IPS-NIHi7 (cell line): ENCODE data around the gene ZNF700.
"Not testable (repeated sequence)": the region's sequence is repeated elsewhere in the genome, so short reads cannot be mapped to it uniquely, and the experiment has no call there.

Experiments
- DNase-seq: peaks from one replicate; pipeline ENCODE4 v3.0.0; 2012; ENCODE audit warnings: mixed read lengths; ENCODE audit errors: extremely low spot score

ZNF700 gene

DNA sequence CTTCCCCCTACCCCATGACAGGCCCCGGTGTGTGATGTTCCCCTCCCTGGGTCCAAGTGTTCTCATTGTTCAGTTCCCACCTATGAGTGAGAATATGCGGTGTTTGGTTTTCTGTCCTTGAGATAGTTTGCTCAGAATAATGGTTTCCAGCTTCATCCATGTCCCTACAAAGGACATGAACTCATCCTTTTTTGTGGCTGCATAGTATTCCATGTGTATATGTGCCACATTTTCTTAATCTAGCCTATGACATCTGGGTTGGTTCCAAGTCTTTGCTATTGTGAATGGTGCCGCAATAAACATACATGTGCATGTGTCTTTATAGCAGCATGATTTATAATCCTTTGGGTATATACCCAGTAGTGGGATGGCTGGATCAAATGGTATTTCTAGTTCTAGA lies 13.5 kb downstream of the ZNF700 start:
- not testable (repeated sequence) for DNase-seq

DNA sequence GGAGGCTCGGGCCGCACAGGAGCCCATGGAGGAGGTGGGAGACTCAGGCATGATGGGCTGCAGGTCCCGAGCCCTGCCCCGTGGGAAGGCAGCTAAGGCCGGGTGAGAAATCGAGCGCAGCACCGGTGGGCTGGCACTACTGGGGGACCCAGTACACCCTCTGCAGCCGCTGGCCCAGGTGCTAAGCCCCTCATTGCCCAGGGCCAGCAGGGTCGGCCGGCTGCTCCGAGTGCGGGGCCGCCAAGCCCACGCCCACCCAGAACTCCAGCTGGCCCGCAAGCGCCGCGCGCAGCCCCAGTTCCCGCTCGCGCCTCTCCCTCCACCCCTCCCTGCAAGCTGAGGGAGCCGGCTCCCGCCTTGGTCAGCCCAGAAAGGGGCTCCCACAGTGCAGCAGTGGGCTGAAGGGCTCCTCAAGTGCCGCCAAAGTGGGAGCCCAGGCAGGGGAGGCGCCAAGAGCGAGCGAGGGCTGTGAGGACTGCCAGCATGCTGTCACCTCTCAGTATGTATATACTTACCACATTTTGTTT lies 16.5 kb downstream of the ZNF700 start:
- DNase-seq, result not testable (repeated sequence)

GRCh38 chr19:11942008-11942842 lies 17.3 kb downstream of the ZNF700 start:
- DNase-seq, result no peak

GRCh38 chr19:11942843-11943108 lies 17.9 kb downstream of the ZNF700 start:
- no peak for DNase-seq

DNA sequence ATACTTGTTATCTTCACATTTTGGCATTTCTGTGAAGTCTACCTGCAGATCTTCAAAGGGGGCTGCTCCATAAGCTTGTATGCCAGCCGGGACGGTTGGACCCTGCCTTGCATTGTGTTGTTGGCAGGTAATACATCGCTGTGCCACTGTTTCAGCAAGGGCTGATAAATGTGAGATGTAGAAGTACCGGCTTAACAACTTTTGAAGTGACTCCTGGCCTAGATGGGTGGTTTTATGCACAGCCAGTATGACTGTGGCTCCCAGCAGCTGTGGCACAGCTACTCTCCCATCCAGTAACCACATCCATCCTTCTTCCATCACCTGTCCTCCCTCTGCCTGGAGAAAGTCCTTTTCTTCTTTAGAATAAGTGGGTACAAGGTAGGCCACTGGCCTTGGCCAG lies 19.7 kb downstream of the ZNF700 start:
- DNase-seq, result no peak

GRCh38 chr19:11948646-11949045 lies 23.7 kb downstream of the ZNF700 start:
- DNase-seq, result no peak

GRCh38 chr19:11949201-11949600 lies 24.3 kb downstream of the ZNF700 start:
- no peak for DNase-seq

GRCh38 chr19:11949614-11950080 lies 24.7 kb downstream of the ZNF700 start:
- DNase-seq, result not testable (repeated sequence)

DNA sequence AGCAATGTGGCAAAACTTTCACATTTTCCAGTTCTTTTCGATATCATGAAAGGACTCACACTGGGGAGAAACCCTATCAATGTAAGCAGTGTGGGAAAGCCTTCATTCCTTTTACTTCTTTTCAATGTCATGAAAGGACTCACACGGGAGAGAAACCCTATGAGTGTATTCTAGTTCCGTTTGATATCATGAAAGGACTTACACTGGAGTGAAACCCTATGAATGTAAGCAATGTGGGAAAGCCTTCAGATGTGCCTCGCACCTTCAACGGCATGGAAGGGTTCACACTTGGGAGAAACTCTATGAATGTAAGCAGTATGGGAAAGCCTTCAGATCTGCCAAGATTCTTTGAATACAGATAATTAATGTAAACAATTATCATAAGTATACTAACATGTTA lies 25.4 kb downstream of the ZNF700 start:
- no peak for DNase-seq

DNA sequence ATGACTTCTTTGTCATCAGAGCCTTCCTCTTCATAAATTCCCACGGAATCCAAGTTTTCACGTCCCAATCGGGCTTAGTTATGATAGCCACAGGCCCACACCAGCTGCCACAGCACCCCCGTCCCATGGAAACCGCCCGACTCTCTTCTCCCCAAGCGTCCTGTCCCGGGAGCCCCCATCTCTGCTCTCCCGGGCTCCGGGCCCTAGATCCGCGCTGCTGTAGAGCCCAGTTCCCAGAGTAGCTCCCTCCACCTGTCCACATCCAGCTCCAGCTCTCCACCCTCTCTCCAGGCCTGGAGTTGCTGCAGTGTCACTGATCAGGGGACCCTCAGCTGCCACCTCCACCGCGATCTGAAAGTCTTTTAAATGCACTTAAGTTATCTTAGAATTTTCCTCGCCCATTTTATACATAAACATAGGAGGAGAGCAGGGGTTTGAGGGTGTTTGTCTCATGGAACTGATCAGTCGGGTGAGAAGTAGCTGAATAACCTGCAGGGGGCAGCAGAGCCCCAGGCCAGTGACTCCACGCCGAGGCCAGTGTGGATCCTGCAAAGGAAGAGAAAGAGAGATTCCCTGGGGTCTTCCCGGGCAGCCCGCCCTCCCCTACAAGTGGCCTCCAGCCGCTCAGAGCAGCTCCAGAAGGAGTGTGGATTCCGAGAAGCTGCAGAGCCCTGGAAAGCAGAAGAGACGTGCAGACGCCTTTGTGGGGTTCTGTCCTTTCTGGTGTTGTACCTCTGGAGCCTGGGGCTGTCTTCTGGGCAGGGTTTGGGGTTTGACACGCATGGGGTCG lies 38.9 kb downstream of the ZNF700 start:
- DNase-seq, result peak; percentile 89

GRCh38 chr19:11964496-11964857 lies 39.6 kb downstream of the ZNF700 start:
- DNase-seq, result peak; percentile 18

GRCh38 chr19:11964858-11965645 lies 40.1 kb downstream of the ZNF700 start, which contains the start of gene ZNF763:
TSS of gene ZNF763 (plus strand) at chr19:11965040. CDS start at chr19:11965209, 169 bp downstream.
- peak; percentile 96 for DNase-seq

- no peak for DNase-seq
Measured at GRCh38 chr19:11970174-11970573, 45.3 kb downstream of the ZNF700 start.

GRCh38 chr19:11971041-11971440 lies 46.1 kb downstream of the ZNF700 start:
- DNase-seq, result no peak

GRCh38 chr19:11973019-11973810 lies 48.3 kb downstream of the ZNF700 start:
- DNase-seq, result no peak

DNA sequence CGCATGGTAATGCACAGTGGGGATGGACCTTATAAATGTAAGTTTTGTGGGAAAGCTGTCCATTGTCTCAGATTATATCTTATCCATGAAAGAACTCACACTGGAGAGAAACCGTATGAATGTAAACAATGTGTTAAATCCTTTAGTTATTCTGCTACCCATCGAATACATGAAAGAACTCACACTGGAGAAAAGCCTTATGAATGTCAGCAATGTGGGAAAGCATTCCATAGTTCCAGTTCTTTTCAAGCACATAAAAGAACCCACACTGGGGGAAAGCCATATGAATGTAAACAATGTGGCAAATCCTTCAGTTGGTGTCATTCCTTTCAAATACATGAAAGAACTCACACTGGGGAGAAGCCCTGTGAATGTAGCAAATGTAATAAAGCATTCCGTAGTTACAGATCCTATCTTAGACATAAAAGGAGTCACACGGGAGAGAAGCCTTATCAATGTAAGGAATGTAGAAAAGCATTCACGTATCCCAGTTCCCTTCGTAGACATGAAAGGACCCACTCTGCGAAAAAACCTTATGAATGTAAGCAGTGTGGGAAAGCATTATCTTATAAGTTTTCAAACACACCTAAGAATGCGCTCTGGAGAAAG lies 53.7 kb downstream of the ZNF700 start:
- DNase-seq, result no peak

GRCh38 chr19:11979527-11979926 lies 54.6 kb downstream of the ZNF700 start:
- no peak for DNase-seq

- no peak for DNase-seq
Measured at GRCh38 chr19:11982526-11982925, 57.6 kb downstream of the ZNF700 start.

GRCh38 chr19:11984986-11985385 lies 60.1 kb downstream of the ZNF700 start:
- DNase-seq, result peak; percentile 72

- DNase-seq, result no peak
Measured at GRCh38 chr19:11986754-11987153, 61.8 kb downstream of the ZNF700 start.
